H1 (cell line): ENCODE results near the gene RAB2B. TPM values are rescaled to one million over a fixed set of nuclear protein-coding genes. Genes with fewer than 3 reads are reported as not detected.

Experiments
- CTCF ChIA-PET: fragments of 300-600 bp; sonication (Branson Sonifier 250); formaldehyde crosslinking; loops from one replicate; lab custom pipeline; 2021; ENCODE audit not compliant: partially characterized antibody; lab: Charles Lee
- POLR2A ChIA-PET: fragments of 300-600 bp; sonication (Branson Sonifier 250); formaldehyde crosslinking; loops from one replicate; lab custom pipeline; 2021; ENCODE audit warnings: inconsistent platforms; ENCODE audit not compliant: partially characterized antibody; lab: Charles Lee
- DNase-seq, 2 experiments: peaks; one replicate each; pipeline versions ENCODE4 v3.0.0 to v3.0.0-alpha.2; 2010 to 2022; ENCODE audit warnings: low spot score in 2 of 2, low read depth in 1 of 2, mixed read lengths in 1 of 2
- FAIRE-seq: peaks from 2 replicates; lab custom pipeline; 2011; peaks lifted over from hg19 to GRCh38; lab: Jason Lieb, UNC
- H2AFZ ChIP-seq: 2 replicates; pipeline ENCODE4 v1.8.1; 2012; ENCODE audit warnings: low read length, inconsistent platforms
- H2AK5ac ChIP-seq: 2 replicates; pipeline ENCODE4 v1.6.1; 2013; ENCODE audit warnings: low read depth, low read length
- H2BK120ac ChIP-seq: replicated peaks from 2 replicates; pipeline ENCODE3; 2013; ENCODE audit warnings: low read depth, low read length, inconsistent platforms
- H2BK12ac ChIP-seq: 2 replicates; pipeline ENCODE4 v1.6.1; 2013; ENCODE audit warnings: low read depth, low read length
- H2BK15ac ChIP-seq: 2 replicates; pipeline ENCODE4 v1.6.1; 2013; ENCODE audit warnings: low read length
- H2BK20ac ChIP-seq: 2 replicates; pipeline ENCODE4 v1.6.1; 2013; ENCODE audit warnings: low read length
- H2BK5ac ChIP-seq: 2 replicates; pipeline ENCODE4 v1.6.1; 2013; ENCODE audit warnings: low read depth, low read length
- H3K14ac ChIP-seq: 2 replicates; pipeline ENCODE4 v1.6.1; 2013; ENCODE audit warnings: inconsistent platforms; ENCODE audit not compliant: insufficient read length
- H3K18ac ChIP-seq: 2 replicates; pipeline ENCODE4 v1.6.1; 2013; ENCODE audit warnings: low read length; ENCODE audit errors: extremely low read depth
- H3K23ac ChIP-seq: 2 replicates; pipeline ENCODE4 v1.6.1; 2013; ENCODE audit warnings: inconsistent platforms; ENCODE audit not compliant: insufficient read length
- H3K23me2 ChIP-seq: 2 replicates; pipeline ENCODE4 v1.6.1; 2013; ENCODE audit warnings: low read depth, low read length
- H3K27ac ChIP-seq: 2 replicates; pipeline ENCODE4 v1.6.1; 2011; ENCODE audit warnings: low read depth, low read length, inconsistent platforms
- H3K27me3 ChIP-seq, 4 experiments: replicated peaks in 1 of 4; 1 replicate in 1 of 4; 2 replicates in 3 of 4; pipeline versions ENCODE4 v1.6.1 to v1.8.1; 2011 to 2013; ENCODE audit warnings: low read length in 3 of 4, mild to moderate bottlenecking in 3 of 4, inconsistent platforms in 2 of 4, mixed read lengths in 2 of 4, moderate library complexity in 1 of 4; ENCODE audit not compliant: control insufficient read depth in 3 of 4, insufficient read depth in 3 of 4; ENCODE audit errors: extremely low read depth in 1 of 4
- H3K36me3 ChIP-seq, 4 experiments: 2 replicates each; pipeline versions ENCODE4 v1.6.1 to v1.8.1; 2011 to 2013; ENCODE audit warnings: mild to moderate bottlenecking in 4 of 4, low read length in 3 of 4, moderate library complexity in 2 of 4, control low read depth in 1 of 4, inconsistent platforms in 1 of 4; ENCODE audit not compliant: insufficient read depth in 4 of 4, control insufficient read depth in 2 of 4
- H3K4ac ChIP-seq: replicated peaks from 2 replicates; pipeline ENCODE3; 2013; ENCODE audit warnings: low read length, low read depth, mixed read lengths, inconsistent platforms; ENCODE audit not compliant: insufficient read length
- H3K4me1 ChIP-seq, 4 experiments: replicated peaks in 1 of 4; 1 replicate in 1 of 4; 2 replicates in 3 of 4; pipeline versions ENCODE4 v1.6.1 to v1.8.1; 2011 to 2013; ENCODE audit warnings: low read length in 3 of 4, inconsistent platforms in 2 of 4, mixed read lengths in 1 of 4; ENCODE audit not compliant: insufficient read depth in 4 of 4, control insufficient read depth in 3 of 4
- H3K4me2 ChIP-seq, 2 experiments: 2 replicates each; pipeline versions ENCODE4 v1.6.1 to v1.8.1; 2011 to 2013; ENCODE audit warnings: low read depth in 2 of 2, low read length in 2 of 2, control low read depth in 1 of 2, inconsistent platforms in 1 of 2, mild to moderate bottlenecking in 1 of 2; ENCODE audit not compliant: insufficient read depth in 1 of 2
- H3K4me3 ChIP-seq, 4 experiments: fragments of 200-600, 300-600 bp in 1 of 4; sonication (generic), shearing (Covaris generic), sonication (Bioruptor Twin) in 1 of 4; 2 replicates each; pipeline versions ENCODE4 v1.5.1 to v1.8.1; 2011 to 2016; ENCODE audit warnings: low read length in 4 of 4, low read depth in 3 of 4, control low read depth in 2 of 4, inconsistent platforms in 2 of 4, mild to moderate bottlenecking in 2 of 4, mixed read lengths in 1 of 4, moderate library complexity in 1 of 4; ENCODE audit not compliant: insufficient read depth in 2 of 4; ENCODE audit errors: extremely low read depth in 1 of 4
- H3K56ac ChIP-seq: replicated peaks from 2 replicates; pipeline ENCODE3; 2013; ENCODE audit warnings: low read depth, mild to moderate bottlenecking, mixed read lengths, low read length, inconsistent platforms; ENCODE audit not compliant: insufficient read length
- H3K79me1 ChIP-seq: 2 replicates; pipeline ENCODE4 v1.6.1; 2013; ENCODE audit warnings: low read depth, low read length, control low read depth
- H3K79me2 ChIP-seq, 2 experiments: 2 replicates each; pipeline versions ENCODE4 v1.6.1 to v1.8.1; 2012 to 2013; ENCODE audit warnings: low read length in 2 of 2, mild to moderate bottlenecking in 2 of 2, inconsistent platforms in 1 of 2; ENCODE audit not compliant: insufficient read depth in 2 of 2, control insufficient read depth in 1 of 2
- H3K9ac ChIP-seq, 4 experiments: replicated peaks in 1 of 4; 1 replicate in 1 of 4; 2 replicates in 3 of 4; pipeline versions ENCODE4 v1.6.1 to v1.8.1; 2011 to 2013; ENCODE audit warnings: low read depth in 3 of 4, low read length in 3 of 4, control low read depth in 2 of 4, mild to moderate bottlenecking in 2 of 4, moderate library complexity in 2 of 4, inconsistent platforms in 1 of 4; ENCODE audit errors: extremely low read depth in 1 of 4
- H3K9me3 ChIP-seq, 2 experiments: 2 replicates each; pipeline versions ENCODE4 v1.6.1 to v1.8.1; 2012 to 2013; ENCODE audit warnings: mild to moderate bottlenecking in 2 of 2, moderate library complexity in 2 of 2, control low read depth in 1 of 2, inconsistent platforms in 1 of 2, low read depth in 1 of 2, low read length in 1 of 2, mixed read lengths in 1 of 2; ENCODE audit not compliant: insufficient read depth in 2 of 2
- H4K20me1 ChIP-seq, 2 experiments: replicated peaks in 1 of 2; 2 replicates each; pipeline versions ENCODE3 to v1.8.1; 2011 to 2013; ENCODE audit warnings: inconsistent platforms in 2 of 2, low read length in 2 of 2, mild to moderate bottlenecking in 1 of 2; ENCODE audit not compliant: insufficient read depth in 2 of 2, control insufficient read depth in 1 of 2
- H4K5ac ChIP-seq: 2 replicates; pipeline ENCODE4 v1.6.1; 2013; ENCODE audit warnings: low read length, low read depth, mixed read lengths, inconsistent platforms; ENCODE audit not compliant: insufficient read length
- H4K8ac ChIP-seq: 2 replicates; pipeline ENCODE4 v1.8.0; 2013; ENCODE audit warnings: mild to moderate bottlenecking, moderate library complexity, low read length, inconsistent platforms; ENCODE audit not compliant: insufficient read depth; ENCODE audit errors: extremely low read depth
- H4K91ac ChIP-seq: replicated peaks from 2 replicates; pipeline ENCODE3; 2013; ENCODE audit warnings: low read length, mixed read lengths, inconsistent platforms; ENCODE audit not compliant: insufficient read length
- CEBPB ChIP-seq: IDR thresholded peaks from 2 replicates; pipeline ENCODE4 v1.6.1; 2012; ENCODE audit warnings: low read depth, low read length
- CTCF ChIP-seq, 3 experiments: IDR thresholded peaks; 1 replicate in 2 of 3; 2 replicates in 1 of 3; pipeline versions ENCODE4 v1.5.1 to v1.6.1; 2011; ENCODE audit warnings: low read length in 3 of 3, mild to moderate bottlenecking in 3 of 3, inconsistent platforms in 2 of 3, low read depth in 1 of 3, moderate library complexity in 1 of 3; ENCODE audit not compliant: insufficient read depth in 1 of 3; ENCODE audit errors: control extremely low read depth in 1 of 3
- E2F6 ChIP-seq: IDR thresholded peaks from 2 replicates; pipeline ENCODE4 v1.6.1; 2012; ENCODE audit warnings: inconsistent platforms
- EP300 ChIP-seq, 2 experiments: IDR thresholded peaks; 1 replicate in 1 of 2; 2 replicates in 1 of 2; pipeline ENCODE4 v1.6.1; 2011 to 2012; ENCODE audit warnings: low read depth in 2 of 2, low read length in 2 of 2, mild to moderate bottlenecking in 2 of 2, borderline replicate concordance in 1 of 2, inconsistent platforms in 1 of 2, moderate library complexity in 1 of 2
- GABPA ChIP-seq: IDR thresholded peaks from 2 replicates; pipeline ENCODE4 v1.6.1; 2011; ENCODE audit warnings: mild to moderate bottlenecking, low read length, moderate library complexity, borderline replicate concordance; ENCODE audit not compliant: insufficient read depth
- KDM5A ChIP-seq: fragments of 200-600 bp; IDR thresholded peaks from 2 replicates; pipeline ENCODE4 v1.7.1; 2012; ENCODE audit warnings: mild to moderate bottlenecking, low read length, inconsistent platforms, mixed read lengths
- POLR2A ChIP-seq, 2 experiments: IDR thresholded peaks; 1 replicate in 1 of 2; 2 replicates in 1 of 2; pipeline ENCODE4 v1.6.1; 2011; ENCODE audit warnings: low read depth in 2 of 2, low read length in 2 of 2, mild to moderate bottlenecking in 2 of 2; ENCODE audit errors: control extremely low read depth in 1 of 2
- SP2 ChIP-seq: IDR thresholded peaks from 2 replicates; pipeline ENCODE4 v1.6.1; 2012; ENCODE audit warnings: mild to moderate bottlenecking, low read length, inconsistent platforms
- TCF12 ChIP-seq: IDR thresholded peaks from 2 replicates; pipeline ENCODE4 v1.6.1; 2011; ENCODE audit warnings: low read depth, mild to moderate bottlenecking, low read length
- WGBS, 2 experiments: shearing (Covaris generic) in 1 of 2; methylation state at CpG; one replicate each; pipeline versions ENCODE4 v1.1.6 to v1.1.7; 2013 to 2015; ENCODE audit warnings: low lambda C conversion rate in 2 of 2, mixed read lengths in 2 of 2, inconsistent platforms in 1 of 2, low coverage in 1 of 2, missing lambda C conversion rate in 1 of 2; ENCODE audit not compliant: insufficient replicate concordance in 2 of 2, insufficient coverage in 1 of 2, insufficient read length in 1 of 2; ENCODE audit errors: extremely low coverage in 1 of 2, missing lambda C conversion rate in 1 of 2; 5-methylcytosine and 5-hydroxymethylcytosine counted together
- polyA plus RNA-seq, 7 experiments: library from polyadenylated mRNA; depleted of rRNA in 3 of 7; stranded (reverse) in 5 of 7; unstranded in 2 of 7; fragments of >200 nt in 5 of 7; fragments of 200-250 nt in 2 of 7; gene quantifications; 1 replicate in 5 of 7; 2 replicates in 1 of 7; 4 replicates in 1 of 7; pipeline versions ENCODE4 v1.2.1 to v1.2.3, GENCODE V29; 2011 to 2013; ENCODE audit warnings: missing spikeins in 2 of 7, mixed read lengths in 2 of 7
- total RNA-seq: library from RNA; stranded (reverse); fragmentation: NEBNext Ultra II Directional; extraction: Animal tissue kit (Norgen Biotek cat#: 25700); gene quantifications from 2 replicates; pipeline ENCODE4 v1.2.1, GENCODE V29; 2021

The RAB2B gene
- total and polyA plus RNA-seq, 2 of the 8 experiments (the other 6 are each of a cell fraction or from before 2014, with no cell fraction given), result 23.4 to 26.1 TPM

- Histone ChIP-seq H4K5ac (no peak overlapping the region), H2AFZ (no peak overlapping the region), H3K36me3 (peaks cover 40 to 94% (median 79%) of the 10 kb centered on the region in 4 experiments), H3K18ac (no peak overlapping the region), H3K4me3 (no peak overlapping the region), H3K56ac (no peak overlapping the region), H3K79me2 (peaks cover 0 to 27% of the 10 kb centered on the region in 2 experiments; a peak in 2 of 4 replicates), H3K9ac (no peak overlapping the region), H3K14ac (no peak overlapping the region), H3K23me2 (no peaks in the 10 kb centered on the region), H4K8ac (no peak overlapping the region), H3K4me1 (no peaks in the 10 kb centered on the region), H4K91ac (no peak overlapping the region), H4K20me1 (peaks cover 2 to 15% of the 10 kb centered on the region in 2 experiments), H3K4ac (no peak overlapping the region), H3K27ac (no peak overlapping the region), H2BK5ac (no peak overlapping the region), H3K23ac (no peak overlapping the region), H3K9me3 (no peaks in the 10 kb centered on the region), H2BK120ac (no peak overlapping the region), H3K4me2 (no peak overlapping the region), H2BK12ac (no peak overlapping the region), H2BK15ac (no peak overlapping the region), H3K79me1 (no peaks in the 10 kb centered on the region; the same call in 1 of the 2 replicates), H2BK20ac (no peak overlapping the region), H2AK5ac (no peak overlapping the region), H3K27me3 (no peaks in the 10 kb centered on the region)
- FAIRE-seq (no peak), DNase-seq (no peak)
- TF ChIP-seq CTCF (IDR thresholded peaks at IDR 0.05; ENCODE audit: control extremely low read depth in 1 of 3, insufficient read depth in 1 of 3, low read depth in 1 of 3, low read length in 3 of 3) (no peak), GABPA (no peak), CEBPB (no peak), KDM5A (no peak), SP2 (no peak), TCF12 (no peak), EP300 (IDR thresholded peaks at IDR 0.05; ENCODE audit: borderline replicate concordance in 1 of 2, low read depth in 2 of 2, low read length in 2 of 2) (no peak), E2F6 (no peak), POLR2A (IDR thresholded peaks at IDR 0.05; ENCODE audit: control extremely low read depth in 1 of 2, low read depth in 2 of 2, low read length in 2 of 2) (no peak)
- WGBS, 2 experiments, result 89% methylated on average over 1 of the region's 1 CpG; no CpG with 5 or more reads in 1 of the 2 experiments
- ChIA-PET POLR2A (interaction anchor here (1.0 to 2.3 kb wide), 2 partner anchors 10 to 20 kb away, joined by 3 to 14 read pairs; no protein-coding TSS in a partner anchor), CTCF (interaction anchor here (0.8 to 1.5 kb wide), 4 partner anchors 17 to 51 kb away, joined by 3 to 4 read pairs (median 4); no protein-coding TSS in a partner anchor)
Measured at GRCh38 chr14:21426692-21427091, 50.1 kb downstream of the RAB2B start.
